Kidney (tissue), 14 donors: Measurements from ENCODE around the gene TNFAIP8. TPM values are rescaled to one million over a fixed set of nuclear protein-coding genes. Genes with fewer than 3 reads are reported as not detected.

Experiments
- DNase-seq, 5 donors: peaks; one replicate each; pipeline ENCODE4 v3.0.0-alpha.2; 2013 to 2020
- FAIRE-seq: peaks from 2 replicates; lab custom pipeline; 2012; peaks lifted over from hg19 to GRCh38; lab: Jason Lieb, UNC
- H3K27ac ChIP-seq, 2 donors: one replicate each; pipeline ENCODE4 v1.7.0; 2013; ENCODE audit warnings: low read depth in 2 of 2, low read length in 2 of 2, inconsistent platforms in 1 of 2
- H3K27me3 ChIP-seq: one replicate; pipeline ENCODE4 v1.7.1; 2013; ENCODE audit warnings: low read length, inconsistent platforms; ENCODE audit not compliant: control insufficient read depth, insufficient read depth
- H3K36me3 ChIP-seq, 3 donors: one replicate each; pipeline versions ENCODE4 v1.7.0 to v1.7.1; 2013; ENCODE audit warnings: low read length in 3 of 3, control low read depth in 1 of 3, inconsistent platforms in 1 of 3; ENCODE audit not compliant: insufficient read depth in 3 of 3, control insufficient read depth in 2 of 3
- H3K4me1 ChIP-seq, 3 donors: one replicate each; pipeline versions ENCODE4 v1.7.0 to v1.7.1; 2013; ENCODE audit warnings: low read length in 3 of 3, inconsistent platforms in 1 of 3, low read depth in 1 of 3; ENCODE audit not compliant: control insufficient read depth in 2 of 3, insufficient read depth in 2 of 3
- H3K4me3 ChIP-seq, 3 donors: one replicate each; pipeline versions ENCODE4 v1.7.0 to v1.8.1; 2013; ENCODE audit warnings: low read length in 3 of 3, control low read depth in 1 of 3, inconsistent platforms in 1 of 3
- H3K9ac ChIP-seq, 3 donors: one replicate each; pipeline versions ENCODE4 v1.7.0 to v1.7.1; 2013; ENCODE audit warnings: low read length in 3 of 3, control low read depth in 1 of 3, inconsistent platforms in 1 of 3
- H3K9me3 ChIP-seq, 3 donors: one replicate each; pipeline versions ENCODE4 v1.7.0 to v1.7.1; 2013; ENCODE audit warnings: low read length in 3 of 3, control low read depth in 1 of 3, inconsistent platforms in 1 of 3; ENCODE audit not compliant: control insufficient read depth in 2 of 3, insufficient read depth in 1 of 3
- CTCF ChIP-seq: IDR thresholded peaks from 3 replicates; pipeline ENCODE4 v1.5.1; 2012; ENCODE audit warnings: mild to moderate bottlenecking, moderate library complexity, borderline replicate concordance; ENCODE audit not compliant: insufficient read depth; ENCODE audit errors: extremely low read depth
- intact Hi-C: fragments of 100-400 bp; cut with DNase I; formaldehyde crosslinking; loops from one replicate; pipeline ENCODE4 v1.11.1; 2022
- polyA plus RNA-seq: library from polyadenylated mRNA; stranded (reverse); fragments of 350-450 nt; fragmentation: Illumina TruSeq; extraction: RNeasy Lipid Tissue Mini Kit (QIAGEN cat#74804); gene quantifications from one replicate; pipeline ENCODE4 v1.2.3, GENCODE V29; 2014; ENCODE audit warnings: low read depth, low replicate concordance; ENCODE audit not compliant: insufficient read depth
- total RNA-seq: library from RNA; stranded (reverse); fragmentation: NEBNext Ultra II Directional; extraction: Animal tissue kit (Norgen Biotek cat#: 25700); gene quantifications from one replicate; pipeline ENCODE4 v1.2.1, GENCODE V29; 2021
- donor health status: control.
- donor health status: control.
- donor health status: control.
- donor health status: control.
- donor health status: control.
- donor health status: DM: yes; HTN: yes; CAD: no.
- donor health status: Normal renal cell carcinoma (clear cell type).

The TNFAIP8 gene
- total and polyA plus RNA-seq, 2 donors from 2014 or later: 13.3 to 41.5 TPM

GRCh38 chr5:119319890-119320289, 35.9 kb upstream of the TNFAIP8 start:
- DNase-seq (no peak), FAIRE-seq (no peak)
- Histone ChIP-seq H3K4me1 (no peaks in the 10 kb centered on the region), H3K27me3 (no peaks in the 10 kb centered on the region), H3K36me3 (no peaks in the 10 kb centered on the region), H3K9me3 (no peaks in the 10 kb centered on the region), H3K27ac (no peak overlapping the region), H3K9ac (no peak overlapping the region), H3K4me3 (no peak overlapping the region)
- intact Hi-C loops: no loop called here
- TF ChIP-seq CTCF: no peak

- no peak for TF ChIP-seq CTCF
- DNase-seq (no peak), FAIRE-seq (no peak)
- H3K9ac ChIP-seq: no peak overlapping the region
- no peaks in the 10 kb centered on the region for H3K9me3 ChIP-seq
- no peaks in the 10 kb centered on the region for H3K4me1 ChIP-seq
- H3K36me3 ChIP-seq: no peaks in the 10 kb centered on the region
- H3K4me3 ChIP-seq: no peak overlapping the region
- intact Hi-C loops: no loop called here
- no peaks in the 10 kb centered on the region for H3K27me3 ChIP-seq
- H3K27ac ChIP-seq: no peak overlapping the region
Observed at GRCh38 chr5:119321569-119322311, 34.1 kb upstream of the TNFAIP8 start.

GRCh38 chr5:119322312-119322947, 33.4 kb upstream of the TNFAIP8 start:
- H3K9ac ChIP-seq: no peak overlapping the region
- H3K4me1 ChIP-seq: no peaks in the 10 kb centered on the region
- FAIRE-seq (no peak), DNase-seq (no peak)
- intact Hi-C loops: no loop called here
- no peak overlapping the region for H3K27ac ChIP-seq
- no peaks in the 10 kb centered on the region for H3K36me3 ChIP-seq
- no peaks in the 10 kb centered on the region for H3K9me3 ChIP-seq
- no peaks in the 10 kb centered on the region for H3K27me3 ChIP-seq
- no peak for TF ChIP-seq CTCF
- no peak overlapping the region for H3K4me3 ChIP-seq
